Keratinocyte (primary cell): ENCODE results near the gene WWC1. TPM values are rescaled to one million over a fixed set of nuclear protein-coding genes. Genes with fewer than 3 reads are reported as not detected.
A peak's percentile ranks its signal among the peaks of the same experiment; 100 is the strongest.

ENCODE experiments used
- DNase-seq: peaks from one replicate; pipeline ENCODE4 v3.0.0-alpha.2; 2011; ENCODE audit warnings: low read depth, missing footprints, low spot score
- FAIRE-seq: peaks from 2 replicates; lab custom pipeline; 2011; peaks lifted over from hg19 to GRCh38; lab: Jason Lieb, UNC
- H2AFZ ChIP-seq: 2 replicates; pipeline ENCODE4 v1.6.0; 2012; ENCODE audit warnings: low read length, control low read depth, inconsistent platforms; ENCODE audit not compliant: control insufficient read depth
- H3K27ac ChIP-seq: 2 replicates; pipeline ENCODE4 v1.5.1; 2011; ENCODE audit warnings: low read length; ENCODE audit not compliant: control insufficient read depth, insufficient read depth
- H3K27me3 ChIP-seq: 3 replicates; pipeline ENCODE4 v1.6.0; 2011; ENCODE audit warnings: low read length; ENCODE audit not compliant: control insufficient read depth, insufficient read depth; ENCODE audit errors: extremely low read depth
- H3K36me3 ChIP-seq, 2 experiments: 2 replicates in 1 of 2; 3 replicates in 1 of 2; pipeline ENCODE4 v1.5.1; 2011; ENCODE audit warnings: low read length in 2 of 2, mild to moderate bottlenecking in 1 of 2; ENCODE audit not compliant: control insufficient read depth in 2 of 2, insufficient read depth in 2 of 2; ENCODE audit errors: extremely low read depth in 1 of 2
- H3K4me1 ChIP-seq: 3 replicates; pipeline ENCODE4 v1.5.1; 2011; ENCODE audit warnings: low read length; ENCODE audit not compliant: control insufficient read depth, insufficient read depth; ENCODE audit errors: extremely low read depth
- H3K4me2 ChIP-seq: 3 replicates; pipeline ENCODE4 v1.6.0; 2011; ENCODE audit warnings: low read depth, low read length; ENCODE audit not compliant: control insufficient read depth, insufficient read depth; ENCODE audit errors: extremely low read depth
- H3K4me3 ChIP-seq, 3 experiments: fragments of 200-600 bp in 1 of 3; sonication (generic) in 1 of 3; 2 replicates in 2 of 3; 3 replicates in 1 of 3; pipeline ENCODE4 v1.5.1; 2011 to 2016; ENCODE audit warnings: low read length in 3 of 3, mild to moderate bottlenecking in 3 of 3, control low read depth in 2 of 3, inconsistent platforms in 1 of 3, low read depth in 1 of 3, mixed read lengths in 1 of 3, mixed run types in 1 of 3, moderate library complexity in 1 of 3; ENCODE audit not compliant: control insufficient read depth in 2 of 3, insufficient read depth in 2 of 3; ENCODE audit errors: extremely low read depth in 1 of 3
- H3K79me2 ChIP-seq: 2 replicates; pipeline ENCODE4 v1.6.0; 2012; ENCODE audit warnings: low read length; ENCODE audit not compliant: control insufficient read depth, insufficient read depth
- H3K9ac ChIP-seq: 3 replicates; pipeline ENCODE4 v1.6.0; 2011; ENCODE audit warnings: low read length; ENCODE audit not compliant: control insufficient read depth, insufficient read depth; ENCODE audit errors: extremely low read depth
- H3K9me1 ChIP-seq: 3 replicates; pipeline ENCODE4 v1.6.0; 2011; ENCODE audit warnings: low read length; ENCODE audit not compliant: control insufficient read depth, insufficient read depth; ENCODE audit errors: extremely low read depth
- H3K9me3 ChIP-seq: 2 replicates; pipeline ENCODE4 v1.5.1; 2012; ENCODE audit warnings: low read depth, low read length; ENCODE audit not compliant: control insufficient read depth
- H4K20me1 ChIP-seq: 3 replicates; pipeline ENCODE4 v1.6.0; 2011; ENCODE audit warnings: low read length; ENCODE audit not compliant: control insufficient read depth, insufficient read depth; ENCODE audit errors: extremely low read depth
- CTCF ChIP-seq, 3 experiments: IDR thresholded peaks in 1 of 3; conservative IDR thresholded peaks in 1 of 3; optimal IDR thresholded peaks in 1 of 3; 2 replicates in 2 of 3; 3 replicates in 1 of 3; pipeline versions ENCODE3 to v1.5.1; 2011; ENCODE audit warnings: low read length in 3 of 3, mild to moderate bottlenecking in 3 of 3, moderate library complexity in 2 of 3, control low read depth in 1 of 3, inconsistent platforms in 1 of 3; ENCODE audit not compliant: insufficient read depth in 2 of 3; ENCODE audit errors: extremely low read depth in 1 of 3
- EZH2 ChIP-seq: IDR thresholded peaks from one replicate; pipeline ENCODE4 v1.6.1; 2012; ENCODE audit warnings: inconsistent platforms, mild to moderate bottlenecking, low read length, moderate library complexity
- dilution Hi-C: fragments of 300-500 bp; cut with MboI; formaldehyde crosslinking; loops from one replicate; pipeline ENCODE4 v1.7.0; 2020; ENCODE audit warnings: low sequenced_read_pairs; ENCODE audit not compliant: extremely low pct_ligation_motif_present
- polyA plus RNA-seq, 5 experiments: library from polyadenylated mRNA; depleted of rRNA in 3 of 5; stranded (reverse) in 3 of 5; stranded (forward) in 1 of 5; unstranded in 1 of 5; fragments of >200 nt; gene quantifications; 1 replicate in 1 of 5; 2 replicates in 3 of 5; 3 replicates in 1 of 5; pipeline versions ENCODE4 v1.2.1 to v1.2.3, GENCODE V29; 2011 to 2012; ENCODE audit warnings: missing spikeins in 2 of 5, low read depth in 1 of 5, low replicate concordance in 1 of 5

WWC1 gene
- polyA plus RNA-seq, 1 donor (not counting 4 experiments of a cell fraction or from before 2014, with no cell fraction given) = 19.8 TPM

- Histone ChIP-seq H3K27ac (peak overlapping the region; percentile 2), H3K79me2 (peaks cover 59% of the 10 kb centered on the region), H3K4me2 (no peak overlapping the region), H3K9me1 (peaks cover 6% of the 10 kb centered on the region), H3K27me3 (no peaks in the 10 kb centered on the region), H3K36me3 (peaks cover 0 to 5% of the 10 kb centered on the region in 2 experiments), H4K20me1 (no peaks in the 10 kb centered on the region), H3K4me1 (peaks cover 42% of the 10 kb centered on the region), H3K4me3 (no peak overlapping the region), H3K9me3 (no peaks in the 10 kb centered on the region), H2AFZ (no peak overlapping the region), H3K9ac (no peak overlapping the region)
- no peak for TF ChIP-seq EZH2
- no peak for TF ChIP-seq CTCF (optimal IDR thresholded peaks at IDR 0.05 in 1 of 3, IDR thresholded peaks at IDR 0.05 in 1 of 3, conservative IDR thresholded peaks at IDR 0.05 in 1 of 3; ENCODE audit: extremely low read depth in 1 of 3, insufficient read depth in 2 of 3, low read length in 3 of 3)
- no peak for DNase-seq
- peak; percentile 49 for FAIRE-seq
- dilution Hi-C loops = no loop called here
Observed at GRCh38 chr5:168327019-168327421, 35.6 kb downstream of the WWC1 start.

DNA sequence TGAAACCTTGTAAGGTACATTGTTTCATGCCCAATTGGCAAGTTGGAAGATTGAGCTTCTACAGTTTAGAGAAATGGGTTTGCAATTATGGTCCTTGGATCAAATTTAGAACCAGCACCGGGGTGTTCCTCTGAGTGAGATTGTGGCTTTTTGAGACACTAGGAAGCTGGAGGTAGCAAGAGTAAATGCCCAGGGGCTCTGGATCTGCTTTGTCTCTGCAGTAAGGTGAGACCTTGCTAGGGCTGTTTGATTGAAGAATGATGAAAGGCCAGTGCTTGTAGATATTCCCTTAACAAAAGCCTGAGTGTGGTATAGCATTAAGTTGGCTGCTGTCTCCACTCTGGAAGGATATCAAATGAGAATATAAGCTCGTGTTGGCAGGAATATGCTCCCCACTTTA lies 36.0 kb downstream of the WWC1 start:
- H3K4me1 ChIP-seq = peaks cover 47% of the 10 kb centered on the region
- no peak overlapping the region for H2AFZ ChIP-seq
- peaks cover 60% of the 10 kb centered on the region for H3K79me2 ChIP-seq
- peaks cover 6% of the 10 kb centered on the region for H3K9me1 ChIP-seq
- H3K9ac ChIP-seq = no peak overlapping the region
- H4K20me1 ChIP-seq = no peaks in the 10 kb centered on the region
- H3K9me3 ChIP-seq = no peaks in the 10 kb centered on the region
- no peak overlapping the region for H3K4me2 ChIP-seq
- H3K4me3 ChIP-seq = no peak overlapping the region
- no peak for DNase-seq
- TF ChIP-seq EZH2 = no peak
- no peak for TF ChIP-seq CTCF (optimal IDR thresholded peaks at IDR 0.05 in 1 of 3, IDR thresholded peaks at IDR 0.05 in 1 of 3, conservative IDR thresholded peaks at IDR 0.05 in 1 of 3; ENCODE audit: extremely low read depth in 1 of 3, insufficient read depth in 2 of 3, low read length in 3 of 3)
- dilution Hi-C loops = no loop called here
- peaks cover 0 to 5% of the 10 kb centered on the region in 2 experiments for H3K36me3 ChIP-seq
- H3K27ac ChIP-seq = no peak overlapping the region
- H3K27me3 ChIP-seq = no peaks in the 10 kb centered on the region
- FAIRE-seq = no peak
